Esophagus squamous epithelium (tissue), 5 donors: ENCODE data around the gene DAB2IP. TPM values are rescaled to one million over a fixed set of nuclear protein-coding genes. Genes with fewer than 3 reads are reported as not detected.
"Not testable (repeated sequence)": the region's sequence is repeated elsewhere in the genome, so short reads cannot be mapped to it uniquely, and the experiment has no call there.

Experiments used
- DNase-seq: peaks from one replicate; lab custom pipeline; 2025; lab: John Stamatoyannopoulos, UW
- H3K27ac ChIP-seq, 4 donors: fragments of 200-600 bp; sonication (generic); one replicate each; pipeline ENCODE4 v1.5.1; 2016 to 2019; ENCODE audit warnings: mild to moderate bottlenecking in 1 of 4
- H3K27me3 ChIP-seq, 4 donors: fragments of 200-600 bp; sonication (generic); 1 replicate in 3 of 4; 2 replicates in 1 of 4; pipeline versions ENCODE4 v1.5.1 to v1.6.0; 2017 to 2021; ENCODE audit warnings: antibody characterized with exemption in 1 of 4
- H3K36me3 ChIP-seq, 3 donors: fragments of 200-600 bp; sonication (generic); one replicate each; pipeline ENCODE4 v1.5.1; 2016 to 2019
- H3K4me1 ChIP-seq, 3 donors: fragments of 200-600 bp; sonication (generic); one replicate each; pipeline ENCODE4 v1.5.1; 2017 to 2019
- H3K4me3 ChIP-seq, 4 donors: fragments of 200-600 bp; sonication (generic); 1 replicate in 3 of 4; 2 replicates in 1 of 4; pipeline ENCODE4 v1.5.1; 2016 to 2019; ENCODE audit warnings: mild to moderate bottlenecking in 2 of 4, moderate library complexity in 1 of 4
- H3K9me3 ChIP-seq, 3 donors: fragments of 200-600 bp; sonication (generic); one replicate each; pipeline ENCODE4 v1.5.1; 2016 to 2019
- POLR2A ChIP-seq, 4 donors: fragments of 450-650 bp; IDR thresholded peaks; one replicate each; pipeline ENCODE4 v1.6.1; 2017; ENCODE audit warnings: antibody characterized with exemption in 4 of 4, mild to moderate bottlenecking in 4 of 4, moderate library complexity in 3 of 4
- WGBS, 2 donors: methylation state at CpG; one replicate each; pipeline ENCODE4 v1.1.5; 2018; 5-methylcytosine and 5-hydroxymethylcytosine counted together
- intact Hi-C: fragments of 100-400 bp; cut with DNase I; formaldehyde crosslinking; loops from one replicate; pipeline ENCODE4 v1.15.0; 2022
- total RNA-seq, 4 donors: library from RNA; depleted of rRNA; stranded (reverse); fragments of >200 nt; gene quantifications; one replicate each; pipeline ENCODE4 v1.1.0, GENCODE V29; 2016
- TF ChIP-seq, protein P1 (sequence below), 6 experiments: fragments of 450-650 bp in 4 of 6; fragments of 200-600 bp in 2 of 6; sonication (generic) in 2 of 6; IDR thresholded peaks; one replicate each; pipeline ENCODE4 v1.5.1; 2016 to 2019; ENCODE audit warnings: antibody characterized with exemption in 6 of 6, mild to moderate bottlenecking in 4 of 6, moderate library complexity in 4 of 6
- donor health status: DM: yes; HTN: yes; CAD: no.

Gene DAB2IP
- total RNA-seq, 4 donors from 2014 or later = 28.3 to 48.8 (median 38.1) TPM

DNA sequence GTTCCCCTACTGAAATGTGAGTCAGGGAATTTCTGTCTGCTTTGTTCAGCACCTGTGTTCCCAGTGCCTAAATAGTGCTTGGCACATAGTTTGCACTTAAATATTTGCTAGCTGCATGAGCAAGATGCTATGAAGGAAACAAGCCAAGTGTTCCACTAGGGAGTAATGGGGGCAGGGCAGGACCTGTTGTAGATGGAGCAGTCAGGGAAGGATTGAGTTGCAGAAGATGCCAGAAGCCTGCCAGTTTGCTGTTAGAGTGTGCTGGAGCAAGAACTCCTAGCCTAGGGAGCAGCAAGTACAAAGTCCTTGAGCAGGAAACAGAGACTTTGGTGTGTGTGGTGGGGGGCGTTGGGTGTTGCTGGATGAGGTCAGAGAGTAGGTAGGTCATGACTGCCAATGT, 87.5 kb downstream of the DAB2IP start:
- Histone ChIP-seq H3K36me3 (peaks cover 0 to 6% (median 0%) of the 10 kb centered on the region in 3 donors), H3K27me3 (no peaks in the 10 kb centered on the region)

DNA sequence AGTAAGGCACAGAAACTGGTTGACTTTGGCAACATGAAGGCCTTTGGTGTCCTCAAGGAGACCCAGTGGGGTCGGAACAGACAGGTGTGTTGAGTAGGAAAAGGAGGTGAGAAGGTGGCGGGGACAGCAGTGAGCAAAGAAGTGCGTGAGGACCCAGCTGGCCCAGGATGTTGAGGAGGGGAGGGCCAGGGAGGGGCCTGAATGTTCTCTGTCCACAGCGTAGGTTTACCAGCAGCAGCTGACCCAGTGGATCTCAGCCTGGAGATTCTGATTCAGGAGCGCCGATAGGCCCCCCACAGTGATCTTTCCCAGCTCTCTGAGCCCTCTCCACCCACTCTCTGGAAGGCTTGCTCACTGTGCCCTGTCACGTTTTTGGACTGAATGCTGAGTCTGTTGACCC, 88.5 kb downstream of the DAB2IP start:
- no peak for DNase-seq
- no peak for TF ChIP-seq POLR2A (IDR thresholded peaks at IDR 0.05)
- TF ChIP-seq, protein P1, sequence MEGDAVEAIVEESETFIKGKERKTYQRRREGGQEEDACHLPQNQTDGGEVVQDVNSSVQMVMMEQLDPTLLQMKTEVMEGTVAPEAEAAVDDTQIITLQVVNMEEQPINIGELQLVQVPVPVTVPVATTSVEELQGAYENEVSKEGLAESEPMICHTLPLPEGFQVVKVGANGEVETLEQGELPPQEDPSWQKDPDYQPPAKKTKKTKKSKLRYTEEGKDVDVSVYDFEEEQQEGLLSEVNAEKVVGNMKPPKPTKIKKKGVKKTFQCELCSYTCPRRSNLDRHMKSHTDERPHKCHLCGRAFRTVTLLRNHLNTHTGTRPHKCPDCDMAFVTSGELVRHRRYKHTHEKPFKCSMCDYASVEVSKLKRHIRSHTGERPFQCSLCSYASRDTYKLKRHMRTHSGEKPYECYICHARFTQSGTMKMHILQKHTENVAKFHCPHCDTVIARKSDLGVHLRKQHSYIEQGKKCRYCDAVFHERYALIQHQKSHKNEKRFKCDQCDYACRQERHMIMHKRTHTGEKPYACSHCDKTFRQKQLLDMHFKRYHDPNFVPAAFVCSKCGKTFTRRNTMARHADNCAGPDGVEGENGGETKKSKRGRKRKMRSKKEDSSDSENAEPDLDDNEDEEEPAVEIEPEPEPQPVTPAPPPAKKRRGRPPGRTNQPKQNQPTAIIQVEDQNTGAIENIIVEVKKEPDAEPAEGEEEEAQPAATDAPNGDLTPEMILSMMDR (IDR thresholded peaks at IDR 0.05) = no peak
- peaks cover 0 to 6% (median 0%) of the 10 kb centered on the region in 3 donors for H3K36me3 ChIP-seq
- H3K4me3 ChIP-seq = no peak overlapping the region
- H3K27ac ChIP-seq = peak overlapping the region in 3 of 4 donors; percentile 40 to 45 (median 42)
- H3K4me1 ChIP-seq = peaks cover 56 to 100% (median 78%) of the 10 kb centered on the region in 3 donors
- no peaks in the 10 kb centered on the region for H3K27me3 ChIP-seq
- 72 to 77% methylated on average over 6 to 7 of the region's 7 CpGs for WGBS, 2 donors
- no peaks in the 10 kb centered on the region for H3K9me3 ChIP-seq
- intact Hi-C loops = no loop called here

More for the DNA sequence above, 87.5 kb downstream of the DAB2IP start:
- Histone ChIP-seq H3K9me3 (no peaks in the 10 kb centered on the region), H3K27ac (peak overlapping the region in 3 of 4 donors; percentile 40 to 85 (median 45)), H3K4me1 (peaks cover 53 to 98% (median 74%) of the 10 kb centered on the region in 3 donors), H3K4me3 (no peak overlapping the region)
- intact Hi-C loops = no loop called here
- TF ChIP-seq POLR2A (IDR thresholded peaks at IDR 0.05) = no peak
- TF ChIP-seq, protein P1 (IDR thresholded peaks at IDR 0.05) = no peak
- WGBS, 2 donors = 45 to 50% methylated on average over 1 of the region's 1 CpG
- DNase-seq = no peak

DNA sequence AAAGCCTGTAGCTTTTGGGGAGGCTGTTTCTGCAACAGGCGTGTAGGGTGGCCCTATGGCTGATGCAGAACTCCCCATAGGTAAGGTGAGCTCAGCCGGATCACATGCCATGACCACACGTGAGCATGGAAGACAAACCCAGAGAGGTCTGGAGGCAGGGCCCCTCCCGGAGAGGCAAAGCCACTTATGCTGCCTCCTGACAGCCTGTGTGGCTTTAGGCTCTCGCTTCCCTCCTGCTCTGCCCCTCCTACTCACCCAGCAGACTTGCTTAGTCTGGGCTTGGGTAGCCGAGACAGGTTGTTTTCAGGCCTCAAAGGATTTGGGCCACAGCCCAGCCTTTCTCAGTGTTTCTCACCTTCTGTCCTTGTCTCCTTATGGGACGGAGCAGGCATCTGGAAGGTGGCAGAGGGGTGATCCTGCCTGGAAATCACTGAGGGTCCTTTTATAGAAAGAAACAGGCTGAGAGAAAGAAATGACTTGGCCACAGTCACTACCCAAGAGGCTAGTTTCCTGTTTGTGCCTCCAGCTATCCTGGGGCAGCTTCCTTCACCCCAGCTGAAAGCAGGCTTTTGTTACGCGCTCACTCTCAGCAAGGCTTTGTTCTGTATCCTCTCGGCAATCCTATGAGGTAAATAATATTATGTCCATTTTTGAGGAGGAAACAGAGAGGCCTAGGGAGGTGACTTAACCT, 89.9 kb downstream of the DAB2IP start:
- DNase-seq = no peak
- TF ChIP-seq, protein P1 (IDR thresholded peaks at IDR 0.05) = no peak
- TF ChIP-seq POLR2A (IDR thresholded peaks at IDR 0.05) = no peak
- Histone ChIP-seq H3K4me1 (peaks cover 48 to 100% (median 68%) of the 10 kb centered on the region in 3 donors), H3K4me3 (no peak overlapping the region), H3K36me3 (peaks cover 0 to 6% (median 0%) of the 10 kb centered on the region in 3 donors), H3K27ac (peak overlapping the region; percentile 20 to 89 (median 85)), H3K27me3 (no peaks in the 10 kb centered on the region), H3K9me3 (no peaks in the 10 kb centered on the region)
- WGBS, 2 donors = 39 to 66% methylated on average over 5 to 9 of the region's 10 CpGs
- intact Hi-C loops = no loop called here

DNA sequence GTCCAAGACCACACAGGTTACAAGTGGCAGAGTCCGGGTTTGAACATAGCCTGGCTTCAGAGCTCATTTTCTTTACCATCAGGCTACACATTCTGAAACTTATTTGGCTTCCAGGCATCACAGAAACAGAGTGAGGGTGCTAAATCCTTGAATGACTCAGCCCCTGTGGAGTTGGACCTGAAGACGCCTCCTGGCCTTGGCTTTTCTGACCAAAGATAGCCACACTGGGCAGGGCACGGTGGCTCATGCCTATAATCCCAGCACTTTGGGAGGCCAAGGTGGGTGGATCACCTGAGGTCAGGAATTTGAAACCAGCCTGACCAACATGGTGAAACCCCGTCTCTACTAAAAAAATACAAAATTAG, 90.5 kb downstream of the DAB2IP start:
- 44 to 51% methylated on average over 3 to 4 of the region's 4 CpGs for WGBS, 2 donors
- H3K4me3 ChIP-seq, DNase-seq, intact Hi-C loops, H3K27me3 ChIP-seq, H3K36me3 ChIP-seq, H3K9me3 ChIP-seq: not testable (repeated sequence)
- peak overlapping the region; percentile 20 to 89 (median 85) for H3K27ac ChIP-seq
- peaks cover 44 to 100% (median 63%) of the 10 kb centered on the region in 3 donors for H3K4me1 ChIP-seq

DNA sequence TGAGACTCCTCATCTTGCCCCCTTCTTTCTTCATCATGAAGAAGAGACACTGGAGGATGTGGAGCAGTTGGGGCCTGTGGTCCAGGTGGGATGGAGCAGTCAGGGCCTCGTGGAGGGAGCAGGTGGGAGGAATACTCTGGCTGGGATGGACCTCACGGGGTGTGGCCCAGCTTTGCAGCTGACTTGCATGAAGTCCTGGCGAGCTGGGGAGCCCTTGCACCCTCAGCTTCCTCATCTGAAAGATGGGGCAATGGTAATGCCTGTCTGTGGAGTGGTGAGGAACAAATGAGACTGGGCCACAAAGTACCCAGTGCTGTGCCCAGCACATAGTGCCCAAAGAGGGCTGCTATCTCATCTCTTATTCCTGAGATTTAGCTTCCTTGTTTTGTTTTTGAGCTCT, 91.5 kb downstream of the DAB2IP start:
- TF ChIP-seq, protein P1 (IDR thresholded peaks at IDR 0.05) = no peak
- Histone ChIP-seq H3K36me3 (peaks cover 0 to 6% (median 0%) of the 10 kb centered on the region in 3 donors), H3K27ac (peak overlapping the region; percentile 74 to 89 (median 85)), H3K4me3 (peak overlapping the region in 2 of 4 donors; percentile 43 to 60), H3K9me3 (no peaks in the 10 kb centered on the region), H3K4me1 (peaks cover 35 to 99% (median 57%) of the 10 kb centered on the region in 3 donors), H3K27me3 (no peaks in the 10 kb centered on the region)
- no peak for DNase-seq
- 41 to 43% methylated on average over 3 of the region's 3 CpGs for WGBS, 2 donors
- intact Hi-C loops = no loop called here
